SK-N-SH (cell line): Measurements from ENCODE around the gene STAB1. TPM values are rescaled to one million over a fixed set of nuclear protein-coding genes. Genes with fewer than 3 reads are reported as not detected.

Experiments
- CTCF ChIA-PET: fragments of 300-600, 350-600 bp; formaldehyde crosslinking; extraction: SDS; loops from one replicate; lab custom pipeline; 2021; lab: Yijun Ruan, JAX
- POLR2A ChIA-PET: fragments of 350-600 bp; sonication (Branson Sonifier 250); formaldehyde crosslinking; extraction: SDS; loops from one replicate; lab custom pipeline; 2020; ENCODE audit warnings: antibody characterized with exemption, inconsistent platforms; lab: Yijun Ruan, JAX
- DNase-seq: peaks from one replicate; pipeline ENCODE4 v3.0.0; 2012
- H2AFZ ChIP-seq: fragments of 200-600 bp; sonication (generic); 2 replicates; pipeline ENCODE4 v1.8.1; 2016; ENCODE audit warnings: antibody characterized with exemption, mild to moderate bottlenecking, low read depth
- H3F3A ChIP-seq: fragments of 200-600 bp; sonication (generic); replicated peaks from 2 replicates; pipeline ENCODE3; 2016; ENCODE audit warnings: antibody characterized with exemption, mild to moderate bottlenecking; ENCODE audit not compliant: insufficient read depth
- H3K27ac ChIP-seq, 2 experiments: fragments of 200-500 bp in 1 of 2; fragments of 200-600 bp in 1 of 2; sonication (Bioruptor generic) in 1 of 2; sonication (generic), shearing (Covaris generic) in 1 of 2; 2 replicates each; pipeline versions ENCODE4 v1.5.1 to v1.6.1; 2014 to 2016; ENCODE audit warnings: low read depth in 2 of 2, inconsistent platforms in 1 of 2, low read length in 1 of 2, mild to moderate bottlenecking in 1 of 2, mixed read lengths in 1 of 2
- H3K27me3 ChIP-seq: fragments of 200-600 bp; sonication (generic), shearing (Covaris generic); 2 replicates; pipeline ENCODE4 v1.6.1; 2016; ENCODE audit warnings: mixed run types; ENCODE audit not compliant: insufficient read depth
- H3K36me3 ChIP-seq, 2 experiments: fragments of 200-500 bp in 1 of 2; fragments of 200-600 bp in 1 of 2; sonication (Bioruptor generic) in 1 of 2; sonication (generic) in 1 of 2; replicated peaks in 1 of 2; 2 replicates each; pipeline versions ENCODE3 to v1.5.1; 2014 to 2016; ENCODE audit warnings: low read length in 1 of 2, mild to moderate bottlenecking in 1 of 2; ENCODE audit not compliant: insufficient read depth in 2 of 2, control insufficient read depth in 1 of 2
- H3K4me1 ChIP-seq, 2 experiments: fragments of 200-500 bp in 1 of 2; fragments of 200-600 bp in 1 of 2; sonication (Bioruptor generic) in 1 of 2; sonication (generic), shearing (Covaris generic) in 1 of 2; 2 replicates each; pipeline versions ENCODE4 v1.5.1 to v1.6.1; 2014 to 2016; ENCODE audit warnings: low read depth in 1 of 2, low read length in 1 of 2, mixed run types in 1 of 2; ENCODE audit not compliant: insufficient read depth in 2 of 2, control insufficient read depth in 1 of 2
- H3K4me2 ChIP-seq: fragments of 200-600 bp; sonication (generic), shearing (Covaris generic); 2 replicates; pipeline ENCODE4 v1.6.1; 2017; ENCODE audit warnings: mixed run types
- H3K4me3 ChIP-seq, 2 experiments: fragments of 200-500 bp in 1 of 2; fragments of 200-600 bp in 1 of 2; sonication (Bioruptor generic) in 1 of 2; sonication (generic), shearing (Covaris generic) in 1 of 2; 2 replicates each; pipeline versions ENCODE4 v1.5.1 to v1.8.1; 2014 to 2016; ENCODE audit warnings: low read depth in 2 of 2, inconsistent platforms in 1 of 2, low read length in 1 of 2, mild to moderate bottlenecking in 1 of 2, mixed read lengths in 1 of 2, moderate library complexity in 1 of 2
- H3K79me2 ChIP-seq: fragments of 200-600 bp; sonication (generic); 2 replicates; pipeline ENCODE4 v1.8.1; 2017; ENCODE audit warnings: mild to moderate bottlenecking; ENCODE audit not compliant: insufficient read depth
- H3K9ac ChIP-seq: fragments of 200-600 bp; sonication (generic); 2 replicates; pipeline ENCODE4 v1.6.1; 2017; ENCODE audit warnings: mixed run types
- H3K9me2 ChIP-seq: fragments of 200-600 bp; sonication (generic); 2 replicates; pipeline ENCODE4 v1.6.1; 2017; ENCODE audit warnings: mixed run types
- H3K9me3 ChIP-seq: fragments of 200-600 bp; sonication (generic); 2 replicates; pipeline ENCODE4 v1.6.1; 2017; ENCODE audit warnings: mixed run types, mild to moderate bottlenecking, moderate library complexity
- H4K20me1 ChIP-seq: fragments of 200-600 bp; sonication (generic); 2 replicates; pipeline ENCODE4 v1.6.1; 2017; ENCODE audit warnings: mild to moderate bottlenecking, mixed run types; ENCODE audit not compliant: insufficient read depth
- CTCF ChIP-seq: fragments of 200-600 bp; sonication (generic); IDR thresholded peaks from 2 replicates; pipeline ENCODE4 v1.6.1; 2017; ENCODE audit warnings: antibody characterized with exemption, mild to moderate bottlenecking, moderate library complexity
- ELF1 ChIP-seq: IDR thresholded peaks from 2 replicates; pipeline ENCODE4 v1.4.0; 2012
- EP300 ChIP-seq, 2 experiments: IDR thresholded peaks; 2 replicates each; pipeline versions ENCODE4 v1.4.0 to v1.6.1; 2012; ENCODE audit warnings: borderline replicate concordance in 1 of 2, low read depth in 1 of 2, low read length in 1 of 2
- EZH2phosphoT487 ChIP-seq: fragments of 200-600 bp; sonication (generic); IDR thresholded peaks from 2 replicates; pipeline ENCODE4 v1.6.1; 2017; ENCODE audit warnings: low read depth, mixed run types, mild to moderate bottlenecking, antibody characterized with exemption, moderate library complexity, borderline replicate concordance
- JUND ChIP-seq: IDR thresholded peaks from 2 replicates; pipeline ENCODE4 v1.4.0; 2012
- MXI1 ChIP-seq: IDR thresholded peaks from 2 replicates; pipeline ENCODE4 v1.6.1; 2012; ENCODE audit warnings: mild to moderate bottlenecking, low read depth, low read length, improper control_type of control experiment
- RAD21 ChIP-seq: IDR thresholded peaks from 2 replicates; pipeline ENCODE4 v1.6.1; 2012; ENCODE audit warnings: mild to moderate bottlenecking, low read length
- RFX5 ChIP-seq: IDR thresholded peaks from 2 replicates; pipeline ENCODE4 v1.6.1; 2012; ENCODE audit warnings: mild to moderate bottlenecking, improper control_type of control experiment, low read length
- RXRA ChIP-seq: IDR thresholded peaks from 2 replicates; pipeline ENCODE4 v1.4.0; 2012; ENCODE audit warnings: low read depth, mild to moderate bottlenecking, borderline replicate concordance
- SIN3A ChIP-seq: IDR thresholded peaks from 2 replicates; pipeline ENCODE4 v1.6.1; 2012; ENCODE audit warnings: low read depth, mild to moderate bottlenecking, low read length, moderate library complexity, borderline replicate concordance
- SMC3 ChIP-seq: IDR thresholded peaks from 2 replicates; pipeline ENCODE4 v1.6.1; 2012; ENCODE audit warnings: low read depth, low read length, improper control_type of control experiment
- TCF12 ChIP-seq: IDR thresholded peaks from 2 replicates; pipeline ENCODE4 v1.4.0; 2012
- ZBTB33 ChIP-seq: IDR thresholded peaks from 2 replicates; pipeline ENCODE4 v1.4.0; 2012; ENCODE audit warnings: low read depth, borderline replicate concordance
- WGBS: methylation state at CpG from one replicate; pipeline ENCODE4 v1.1.6; 2017; ENCODE audit warnings: low lambda C conversion rate; 5-methylcytosine and 5-hydroxymethylcytosine counted together
- polyA plus RNA-seq, 3 experiments: library from polyadenylated mRNA; depleted of rRNA; stranded (reverse); fragments of >200 nt; gene quantifications; 2 replicates each; pipeline ENCODE4 v1.2.3, GENCODE V29; 2012

Gene STAB1
- polyA plus RNA-seq, 1 of the 3 experiments (the other 2 are of a cell fraction), result 0.05 TPM

GRCh38 chr3:52503788-52504424 is 8.8 kb downstream of the STAB1 start:
- no peak overlapping the region for H3K4me3 ChIP-seq
- no peaks in the 10 kb centered on the region for H3K79me2 ChIP-seq
- no peak overlapping the region for H3K9ac ChIP-seq
- 81% methylated on average over 8 of the region's 23 CpGs for WGBS
- no peak overlapping the region for H3K4me2 ChIP-seq
- H3K9me3 ChIP-seq, result no peaks in the 10 kb centered on the region
- no peaks in the 10 kb centered on the region for H3K36me3 ChIP-seq
- H3F3A ChIP-seq, result no peaks in the 10 kb centered on the region
- H3K27ac ChIP-seq, result no peak overlapping the region
- DNase-seq, result no peak
- ChIA-PET POLR2A (no interaction called here), CTCF (interaction anchor here (0.7 to 1.4 kb wide), 2 partner anchors 11 to 14 kb away, joined by 3 to 4 read pairs; no protein-coding TSS in a partner anchor)
- H2AFZ ChIP-seq, result no peak overlapping the region
- peaks cover 0 to 8% of the 10 kb centered on the region in 2 experiments; a peak in 1 of 4 replicates for H3K4me1 ChIP-seq
- TF ChIP-seq ELF1, result no peak
- TF ChIP-seq RFX5, result no peak
- no peak for TF ChIP-seq ZBTB33
- TF ChIP-seq CTCF, result no peak
- no peak for TF ChIP-seq RAD21
- TF ChIP-seq SIN3A, result no peak
- no peak for TF ChIP-seq MXI1
- TF ChIP-seq TCF12, result no peak
- TF ChIP-seq EZH2phosphoT487, result no peak
- TF ChIP-seq JUND, result no peak
- TF ChIP-seq RXRA, result no peak
- no peaks in the 10 kb centered on the region for H4K20me1 ChIP-seq
- H3K9me2 ChIP-seq, result no peaks in the 10 kb centered on the region
- no peaks in the 10 kb centered on the region for H3K27me3 ChIP-seq

- TF ChIP-seq TCF12, result no peak
- no peak for TF ChIP-seq EP300 (IDR thresholded peaks at IDR 0.05; ENCODE audit: borderline replicate concordance in 1 of 2, low read depth in 1 of 2, low read length in 1 of 2)
- TF ChIP-seq SMC3, result no peak
- TF ChIP-seq RXRA, result no peak
- TF ChIP-seq MXI1, result no peak
- no peaks in the 10 kb centered on the region for H3K79me2 ChIP-seq
- H3K4me2 ChIP-seq, result no peak overlapping the region
- H2AFZ ChIP-seq, result no peak overlapping the region
- H3K4me3 ChIP-seq, result no peak overlapping the region
- H3K27ac ChIP-seq, result no peak overlapping the region
- ChIA-PET CTCF (interaction anchor here (1.4 kb wide), 1 partner anchor 10 kb away, joined by 4 read pairs; no protein-coding TSS in a partner anchor), POLR2A (no interaction called here)
- no peaks in the 10 kb centered on the region for H3K9me3 ChIP-seq
- H3K9ac ChIP-seq, result no peak overlapping the region
- no peaks in the 10 kb centered on the region for H3K27me3 ChIP-seq
- H3F3A ChIP-seq, result no peaks in the 10 kb centered on the region
- H4K20me1 ChIP-seq, result no peaks in the 10 kb centered on the region
- WGBS, result 72% methylated on average over 10 of the region's 10 CpGs
- no peaks in the 10 kb centered on the region for H3K9me2 ChIP-seq
- DNase-seq, result no peak
- H3K4me1 ChIP-seq, result peaks cover 0 to 8% of the 10 kb centered on the region in 2 experiments; a peak in 1 of 4 replicates
- H3K36me3 ChIP-seq, result no peaks in the 10 kb centered on the region
Observed at GRCh38 chr3:52504977-52505376, 9.8 kb downstream of the STAB1 start.
